Liver (tissue), 3 donors: ENCODE data around the gene GRAP.
"Not testable (repeated sequence)": the region's sequence is repeated elsewhere in the genome, so short reads cannot be mapped to it uniquely, and the experiment has no call there.

Source experiments
- EGR1 ChIP-seq, 2 donors: IDR thresholded peaks; 2 replicates each; pipeline ENCODE4 v1.6.1; 2016 to 2018; ENCODE audit warnings: antibody characterized with exemption in 2 of 2, low read depth in 2 of 2
- FOXA1 ChIP-seq: IDR thresholded peaks from 2 replicates; pipeline ENCODE4 v1.6.1; 2016; ENCODE audit warnings: antibody characterized with exemption
- GABPA ChIP-seq, 2 donors: IDR thresholded peaks in 1 of 2; conservative IDR thresholded peaks in 1 of 2; 2 replicates each; pipeline ENCODE4 v1.6.1; 2016; ENCODE audit warnings: antibody characterized with exemption in 2 of 2, mild to moderate bottlenecking in 1 of 2, moderate library complexity in 1 of 2
- HNF4A ChIP-seq, 2 donors: conservative IDR thresholded peaks; 2 replicates each; pipeline ENCODE4 v1.6.1; 2016; ENCODE audit warnings: antibody characterized with exemption in 2 of 2, mild to moderate bottlenecking in 2 of 2
- NR2F2 ChIP-seq: IDR thresholded peaks from 2 replicates; pipeline ENCODE4 v1.6.1; 2016; ENCODE audit warnings: antibody characterized with exemption
- RAD21 ChIP-seq, 2 donors: IDR thresholded peaks; 2 replicates each; pipeline ENCODE4 v1.6.1; 2016; ENCODE audit warnings: antibody characterized with exemption in 2 of 2, mild to moderate bottlenecking in 2 of 2
- RXRA ChIP-seq, 2 donors: IDR thresholded peaks; 2 replicates each; pipeline ENCODE4 v1.6.1; 2017 to 2018; ENCODE audit warnings: antibody characterized with exemption in 2 of 2, mild to moderate bottlenecking in 1 of 2
- TAF1 ChIP-seq: conservative IDR thresholded peaks from 2 replicates; pipeline ENCODE4 v1.6.1; 2016; ENCODE audit warnings: antibody characterized with exemption, mild to moderate bottlenecking
- YY1 ChIP-seq: IDR thresholded peaks from 2 replicates; pipeline ENCODE4 v1.6.1; 2016; ENCODE audit warnings: antibody characterized with exemption, mild to moderate bottlenecking
- ZBTB33 ChIP-seq: IDR thresholded peaks from 2 replicates; pipeline ENCODE4 v1.6.1; 2016; ENCODE audit warnings: antibody characterized with exemption
- TF ChIP-seq, protein P1 (sequence below): fragments of 150-350 bp; IDR thresholded peaks from 2 replicates; pipeline ENCODE4 v1.5.1; 2017; ENCODE audit warnings: improper control_type of control experiment, low read depth, low read length; ENCODE audit not compliant: missing input control
- TF ChIP-seq, protein P2 (sequence below): IDR thresholded peaks from 2 replicates; pipeline ENCODE4 v1.6.1; 2016; ENCODE audit warnings: antibody characterized with exemption, mild to moderate bottlenecking
- TF ChIP-seq, protein P3 (sequence below): IDR thresholded peaks from 2 replicates; pipeline ENCODE4 v1.6.1; 2016; ENCODE audit warnings: antibody characterized with exemption
- TF ChIP-seq, protein P4 (sequence below): IDR thresholded peaks from 2 replicates; pipeline ENCODE4 v1.6.1; 2016; ENCODE audit warnings: antibody characterized with exemption
- donor health status: healthy.
- donor health status: healthy.

DNA sequence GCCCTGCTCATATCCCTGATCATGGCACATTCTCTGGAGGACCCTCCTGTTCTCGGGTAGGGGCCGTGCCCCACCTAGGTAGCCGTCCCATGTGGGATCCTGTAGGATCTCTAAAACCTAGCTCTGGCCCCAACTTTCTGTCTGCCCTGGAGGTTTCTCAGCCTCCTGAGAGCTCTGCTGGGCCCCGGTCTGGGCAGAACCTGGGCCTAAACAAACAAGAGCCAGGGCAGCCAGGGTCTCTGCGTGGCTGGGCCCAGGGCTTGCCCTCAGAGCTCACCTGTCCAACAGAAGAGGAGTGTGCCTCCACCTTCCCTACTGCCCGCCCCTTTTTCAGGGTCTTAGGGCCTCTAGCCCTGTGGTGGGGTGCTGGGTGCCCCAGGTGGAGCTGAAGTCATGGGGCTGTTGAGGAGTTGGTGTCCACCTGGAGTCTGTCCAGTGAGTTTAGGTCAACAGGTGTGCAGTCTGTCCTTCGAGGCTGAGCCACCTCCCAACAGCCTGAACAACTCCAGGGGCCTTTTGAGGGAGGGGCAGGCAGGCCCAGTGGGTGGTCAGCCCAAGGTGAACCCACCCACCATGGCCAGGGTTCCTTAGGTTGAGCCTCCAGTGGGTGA is 25.6 kb downstream of the GRAP start:
- TF ChIP-seq, protein P1, sequence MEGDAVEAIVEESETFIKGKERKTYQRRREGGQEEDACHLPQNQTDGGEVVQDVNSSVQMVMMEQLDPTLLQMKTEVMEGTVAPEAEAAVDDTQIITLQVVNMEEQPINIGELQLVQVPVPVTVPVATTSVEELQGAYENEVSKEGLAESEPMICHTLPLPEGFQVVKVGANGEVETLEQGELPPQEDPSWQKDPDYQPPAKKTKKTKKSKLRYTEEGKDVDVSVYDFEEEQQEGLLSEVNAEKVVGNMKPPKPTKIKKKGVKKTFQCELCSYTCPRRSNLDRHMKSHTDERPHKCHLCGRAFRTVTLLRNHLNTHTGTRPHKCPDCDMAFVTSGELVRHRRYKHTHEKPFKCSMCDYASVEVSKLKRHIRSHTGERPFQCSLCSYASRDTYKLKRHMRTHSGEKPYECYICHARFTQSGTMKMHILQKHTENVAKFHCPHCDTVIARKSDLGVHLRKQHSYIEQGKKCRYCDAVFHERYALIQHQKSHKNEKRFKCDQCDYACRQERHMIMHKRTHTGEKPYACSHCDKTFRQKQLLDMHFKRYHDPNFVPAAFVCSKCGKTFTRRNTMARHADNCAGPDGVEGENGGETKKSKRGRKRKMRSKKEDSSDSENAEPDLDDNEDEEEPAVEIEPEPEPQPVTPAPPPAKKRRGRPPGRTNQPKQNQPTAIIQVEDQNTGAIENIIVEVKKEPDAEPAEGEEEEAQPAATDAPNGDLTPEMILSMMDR: not testable (repeated sequence)
- TF ChIP-seq RAD21 (IDR thresholded peaks at IDR 0.05); EGR1 (IDR thresholded peaks at IDR 0.05; ENCODE audit: low read depth in 2 of 2); RXRA (IDR thresholded peaks at IDR 0.05); YY1; HNF4A (conservative IDR thresholded peaks at IDR 0.05); FOXA1; GABPA (IDR thresholded peaks at IDR 0.05 in 1 of 2, conservative IDR thresholded peaks at IDR 0.05 in 1 of 2); TAF1; NR2F2; ZBTB33: not testable (repeated sequence)
- TF ChIP-seq, protein P2, sequence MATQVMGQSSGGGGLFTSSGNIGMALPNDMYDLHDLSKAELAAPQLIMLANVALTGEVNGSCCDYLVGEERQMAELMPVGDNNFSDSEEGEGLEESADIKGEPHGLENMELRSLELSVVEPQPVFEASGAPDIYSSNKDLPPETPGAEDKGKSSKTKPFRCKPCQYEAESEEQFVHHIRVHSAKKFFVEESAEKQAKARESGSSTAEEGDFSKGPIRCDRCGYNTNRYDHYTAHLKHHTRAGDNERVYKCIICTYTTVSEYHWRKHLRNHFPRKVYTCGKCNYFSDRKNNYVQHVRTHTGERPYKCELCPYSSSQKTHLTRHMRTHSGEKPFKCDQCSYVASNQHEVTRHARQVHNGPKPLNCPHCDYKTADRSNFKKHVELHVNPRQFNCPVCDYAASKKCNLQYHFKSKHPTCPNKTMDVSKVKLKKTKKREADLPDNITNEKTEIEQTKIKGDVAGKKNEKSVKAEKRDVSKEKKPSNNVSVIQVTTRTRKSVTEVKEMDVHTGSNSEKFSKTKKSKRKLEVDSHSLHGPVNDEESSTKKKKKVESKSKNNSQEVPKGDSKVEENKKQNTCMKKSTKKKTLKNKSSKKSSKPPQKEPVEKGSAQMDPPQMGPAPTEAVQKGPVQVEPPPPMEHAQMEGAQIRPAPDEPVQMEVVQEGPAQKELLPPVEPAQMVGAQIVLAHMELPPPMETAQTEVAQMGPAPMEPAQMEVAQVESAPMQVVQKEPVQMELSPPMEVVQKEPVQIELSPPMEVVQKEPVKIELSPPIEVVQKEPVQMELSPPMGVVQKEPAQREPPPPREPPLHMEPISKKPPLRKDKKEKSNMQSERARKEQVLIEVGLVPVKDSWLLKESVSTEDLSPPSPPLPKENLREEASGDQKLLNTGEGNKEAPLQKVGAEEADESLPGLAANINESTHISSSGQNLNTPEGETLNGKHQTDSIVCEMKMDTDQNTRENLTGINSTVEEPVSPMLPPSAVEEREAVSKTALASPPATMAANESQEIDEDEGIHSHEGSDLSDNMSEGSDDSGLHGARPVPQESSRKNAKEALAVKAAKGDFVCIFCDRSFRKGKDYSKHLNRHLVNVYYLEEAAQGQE: not testable (repeated sequence)
- TF ChIP-seq, protein P3, sequence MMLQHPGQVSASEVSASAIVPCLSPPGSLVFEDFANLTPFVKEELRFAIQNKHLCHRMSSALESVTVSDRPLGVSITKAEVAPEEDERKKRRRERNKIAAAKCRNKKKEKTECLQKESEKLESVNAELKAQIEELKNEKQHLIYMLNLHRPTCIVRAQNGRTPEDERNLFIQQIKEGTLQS: not testable (repeated sequence)
- TF ChIP-seq, protein P4, sequence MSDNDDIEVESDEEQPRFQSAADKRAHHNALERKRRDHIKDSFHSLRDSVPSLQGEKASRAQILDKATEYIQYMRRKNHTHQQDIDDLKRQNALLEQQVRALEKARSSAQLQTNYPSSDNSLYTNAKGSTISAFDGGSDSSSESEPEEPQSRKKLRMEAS: not testable (repeated sequence)
